ENCODE data around the gene ATG14. TPM values are rescaled to one million over a fixed set of nuclear protein-coding genes. Genes with fewer than 3 reads are reported as not detected.
"Not testable (repeated sequence)": the region's sequence is repeated elsewhere in the genome, so short reads cannot be mapped to it uniquely, and the experiment has no call there.

Gene ATG14
- total RNA-seq, 1 donor from 2014 or later: 11.1 TPM

DNA sequence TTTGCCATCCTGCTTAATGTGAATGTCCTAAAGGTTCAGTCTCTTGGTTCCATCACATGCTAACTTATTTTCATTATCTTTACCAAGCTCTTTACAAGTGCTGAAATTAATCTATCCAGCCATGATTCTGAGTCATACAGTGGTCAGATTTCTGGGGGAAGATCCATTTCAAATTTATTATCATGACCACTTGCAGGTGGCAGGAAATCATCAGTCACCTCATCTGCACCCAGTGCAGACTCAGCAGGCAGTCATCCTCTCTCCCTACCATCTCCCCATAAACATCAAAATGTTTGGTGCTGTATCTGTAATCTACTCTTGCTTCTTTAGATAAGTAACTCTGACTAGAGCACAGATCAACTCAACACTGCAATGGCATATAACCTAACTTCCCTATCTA lies 23.5 kb downstream of the ATG14 start:
- Mint-ChIP-seq H3K4me1 (ENCODE audit: low read depth) (peaks cover 21% of the 10 kb centered on the region), H3K27ac (ENCODE audit: unreplicated experiment) (no peak overlapping the region), H3K9me3 (ENCODE audit: low read depth) (no peaks in the 10 kb centered on the region), H3K27me3 (ENCODE audit: low read depth) (no peaks in the 10 kb centered on the region), H3K36me3 (ENCODE audit: low read depth) (peaks cover 20% of the 10 kb centered on the region), H3K4me3 (ENCODE audit: unreplicated experiment) (no peak overlapping the region)
- TF ChIP-seq, protein P1, sequence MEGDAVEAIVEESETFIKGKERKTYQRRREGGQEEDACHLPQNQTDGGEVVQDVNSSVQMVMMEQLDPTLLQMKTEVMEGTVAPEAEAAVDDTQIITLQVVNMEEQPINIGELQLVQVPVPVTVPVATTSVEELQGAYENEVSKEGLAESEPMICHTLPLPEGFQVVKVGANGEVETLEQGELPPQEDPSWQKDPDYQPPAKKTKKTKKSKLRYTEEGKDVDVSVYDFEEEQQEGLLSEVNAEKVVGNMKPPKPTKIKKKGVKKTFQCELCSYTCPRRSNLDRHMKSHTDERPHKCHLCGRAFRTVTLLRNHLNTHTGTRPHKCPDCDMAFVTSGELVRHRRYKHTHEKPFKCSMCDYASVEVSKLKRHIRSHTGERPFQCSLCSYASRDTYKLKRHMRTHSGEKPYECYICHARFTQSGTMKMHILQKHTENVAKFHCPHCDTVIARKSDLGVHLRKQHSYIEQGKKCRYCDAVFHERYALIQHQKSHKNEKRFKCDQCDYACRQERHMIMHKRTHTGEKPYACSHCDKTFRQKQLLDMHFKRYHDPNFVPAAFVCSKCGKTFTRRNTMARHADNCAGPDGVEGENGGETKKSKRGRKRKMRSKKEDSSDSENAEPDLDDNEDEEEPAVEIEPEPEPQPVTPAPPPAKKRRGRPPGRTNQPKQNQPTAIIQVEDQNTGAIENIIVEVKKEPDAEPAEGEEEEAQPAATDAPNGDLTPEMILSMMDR (IDR thresholded peaks at IDR 0.05): no peak
- DNase-seq (ENCODE audit: low spot score): no peak

DNA sequence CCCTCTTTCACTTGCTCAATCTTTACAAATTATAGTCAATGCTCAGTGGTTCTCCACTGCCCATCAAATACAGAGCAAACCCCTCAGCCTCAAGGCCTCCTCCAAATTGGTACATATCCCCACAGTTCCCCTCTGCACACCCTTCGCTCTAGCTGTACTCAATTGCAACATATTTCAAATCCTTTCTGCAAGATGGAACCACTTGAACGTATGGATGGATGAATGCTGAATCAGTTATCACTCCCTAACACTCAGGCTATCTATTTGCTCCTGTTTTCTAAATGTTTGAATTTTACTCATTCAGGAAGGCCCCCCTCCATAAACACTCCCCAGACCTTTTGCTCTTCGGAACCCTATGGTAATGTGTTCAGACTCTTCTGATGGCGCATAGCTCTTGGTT lies 24.5 kb downstream of the ATG14 start:
- H3K9me3 Mint-ChIP-seq (ENCODE audit: low read depth): no peaks in the 10 kb centered on the region
- TF ChIP-seq, protein P1 (IDR thresholded peaks at IDR 0.05): no peak
- no peaks in the 10 kb centered on the region for H3K27me3 Mint-ChIP-seq (ENCODE audit: low read depth)
- H3K4me3 Mint-ChIP-seq (ENCODE audit: unreplicated experiment): no peak overlapping the region
- peaks cover 28% of the 10 kb centered on the region for H3K4me1 Mint-ChIP-seq (ENCODE audit: low read depth)
- H3K36me3 Mint-ChIP-seq (ENCODE audit: low read depth): peaks cover 20% of the 10 kb centered on the region
- H3K27ac Mint-ChIP-seq (ENCODE audit: unreplicated experiment): no peak overlapping the region
- DNase-seq (ENCODE audit: low spot score): no peak

DNA sequence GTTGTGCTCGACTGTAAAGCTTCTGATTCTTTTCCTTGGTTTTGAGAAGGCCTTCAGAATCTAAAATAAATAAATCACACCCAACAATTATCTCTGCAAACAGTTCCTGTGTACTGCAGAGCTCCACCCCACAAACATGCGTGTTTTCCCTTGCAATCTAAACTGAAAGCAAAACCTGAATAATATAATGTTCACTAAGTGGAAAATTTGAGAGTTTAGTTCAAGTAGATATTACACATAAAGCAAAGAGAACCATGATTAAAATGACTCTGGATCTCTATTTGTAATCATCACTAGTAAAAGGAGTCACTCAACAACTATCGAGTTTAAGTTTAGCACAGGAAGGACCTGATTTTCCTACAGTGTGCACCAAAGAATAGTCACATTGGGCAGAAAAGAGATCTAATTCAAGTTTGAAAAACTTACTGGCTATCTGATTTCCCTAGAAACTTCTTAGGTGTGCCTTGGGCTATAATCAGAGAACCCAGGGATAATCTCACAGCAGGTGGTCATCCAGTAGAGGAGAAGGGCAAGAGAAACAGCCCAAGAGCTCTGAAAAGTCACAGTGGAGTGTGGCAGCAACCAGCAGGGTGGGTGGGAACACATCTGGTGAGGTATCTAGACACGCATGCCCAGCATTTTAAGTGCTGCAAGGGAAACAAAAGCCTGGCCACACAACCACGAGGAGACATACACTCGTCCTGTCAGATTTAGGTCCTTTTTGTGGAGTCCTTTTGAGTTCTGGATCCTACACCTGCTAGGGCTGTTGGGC lies 25.4 kb downstream of the ATG14 start:
- TF ChIP-seq, protein P1 (IDR thresholded peaks at IDR 0.05): no peak
- H3K4me1 Mint-ChIP-seq (ENCODE audit: low read depth): peaks cover 28% of the 10 kb centered on the region
- H3K27ac Mint-ChIP-seq (ENCODE audit: unreplicated experiment): no peak overlapping the region
- H3K36me3 Mint-ChIP-seq (ENCODE audit: low read depth): peaks cover 23% of the 10 kb centered on the region
- DNase-seq (ENCODE audit: low spot score): no peak
- no peaks in the 10 kb centered on the region for H3K27me3 Mint-ChIP-seq (ENCODE audit: low read depth)
- no peak overlapping the region for H3K4me3 Mint-ChIP-seq (ENCODE audit: unreplicated experiment)
- H3K9me3 Mint-ChIP-seq (ENCODE audit: low read depth): no peaks in the 10 kb centered on the region

DNA sequence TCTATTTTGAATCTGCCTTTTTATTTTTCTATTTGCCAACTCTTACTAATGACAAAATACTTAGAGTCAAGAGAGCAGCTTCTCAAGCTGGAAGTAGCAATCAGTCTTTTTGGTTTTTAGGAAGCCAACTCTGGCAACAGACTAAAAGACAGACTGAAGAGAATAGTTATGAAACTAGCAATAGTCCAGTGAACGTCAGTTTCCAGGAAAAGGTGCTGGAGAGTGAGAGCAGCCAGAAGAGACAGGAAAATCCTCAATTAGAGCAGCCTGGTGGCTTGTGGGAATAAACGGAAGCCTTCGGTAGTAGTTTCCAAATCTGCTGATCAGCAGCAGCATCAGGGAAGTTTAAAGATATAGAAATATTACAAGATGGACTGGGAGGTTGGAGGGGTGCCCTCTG lies 27.1 kb downstream of the ATG14 start:
- Mint-ChIP-seq H3K27ac (ENCODE audit: unreplicated experiment) (no peak overlapping the region), H3K9me3 (ENCODE audit: low read depth) (no peaks in the 10 kb centered on the region), H3K4me3 (ENCODE audit: unreplicated experiment) (no peak overlapping the region), H3K27me3 (ENCODE audit: low read depth) (no peaks in the 10 kb centered on the region), H3K36me3 (ENCODE audit: low read depth) (peaks cover 28% of the 10 kb centered on the region), H3K4me1 (ENCODE audit: low read depth) (peaks cover 23% of the 10 kb centered on the region)
- DNase-seq (ENCODE audit: low spot score): no peak
- TF ChIP-seq, protein P1 (IDR thresholded peaks at IDR 0.05): no peak

DNA sequence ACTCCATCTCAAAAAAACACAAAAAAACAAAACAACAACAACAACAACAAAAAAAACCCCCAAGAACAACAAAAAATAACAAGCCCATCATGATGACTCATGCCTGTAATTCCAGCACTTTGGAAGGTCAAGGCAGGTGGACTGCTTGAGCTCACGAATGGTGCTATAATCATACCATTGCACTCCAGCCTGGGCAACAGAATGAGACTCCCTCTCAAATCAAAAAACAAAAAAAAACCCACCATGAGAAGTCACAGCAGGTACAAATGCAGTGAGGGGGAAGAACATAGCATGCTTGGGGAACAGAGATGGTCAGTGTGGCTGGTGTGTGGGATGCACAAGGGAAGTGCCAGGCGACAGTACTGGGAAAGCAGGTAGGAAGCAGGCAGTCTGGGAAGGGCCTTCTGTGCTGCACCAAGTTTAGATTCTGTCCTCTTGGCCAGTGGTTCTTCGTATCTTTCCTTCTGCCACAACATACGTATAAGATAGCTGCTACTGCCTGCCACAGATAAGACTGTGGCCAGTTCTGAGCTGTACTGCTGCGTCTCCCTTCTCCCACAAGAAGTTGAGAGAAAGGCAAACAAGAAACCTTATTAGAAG lies 28.0 kb downstream of the ATG14 start:
- Mint-ChIP-seq H3K4me3 (ENCODE audit: unreplicated experiment) (no peak overlapping the region), H3K27me3 (ENCODE audit: low read depth) (no peaks in the 10 kb centered on the region), H3K9me3 (ENCODE audit: low read depth) (no peaks in the 10 kb centered on the region), H3K4me1 (ENCODE audit: low read depth) (peaks cover 14% of the 10 kb centered on the region), H3K27ac (ENCODE audit: unreplicated experiment) (peak overlapping the region; percentile 80), H3K36me3 (ENCODE audit: low read depth) (peaks cover 26% of the 10 kb centered on the region)
- TF ChIP-seq, protein P1 (IDR thresholded peaks at IDR 0.05): no peak
- DNase-seq (ENCODE audit: low spot score): no peak

DNA sequence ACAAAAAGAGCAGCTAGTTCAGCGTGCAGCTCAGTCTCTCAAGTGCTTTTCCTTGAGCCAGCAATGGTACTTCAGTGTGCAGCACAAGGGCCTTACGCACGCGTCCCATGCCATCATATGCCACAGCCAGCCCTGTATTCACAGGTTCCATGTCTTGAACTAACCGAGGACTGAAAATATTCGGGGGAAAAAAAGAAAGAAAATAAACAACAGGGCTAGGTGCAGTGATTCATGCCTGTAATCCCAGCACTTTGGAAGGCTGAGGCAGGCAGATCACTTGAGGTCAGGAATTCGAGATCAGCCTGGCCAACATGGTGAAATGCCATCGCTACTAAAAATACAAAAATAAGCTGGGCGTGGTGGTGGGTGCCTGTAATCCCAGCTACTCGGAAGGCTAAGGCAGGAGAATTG lies 28.6 kb downstream of the ATG14 start:
- DNase-seq (ENCODE audit: low spot score); H3K9me3 Mint-ChIP-seq (ENCODE audit: low read depth); H3K4me3 Mint-ChIP-seq (ENCODE audit: unreplicated experiment); H3K27me3 Mint-ChIP-seq (ENCODE audit: low read depth): not testable (repeated sequence)
- Mint-ChIP-seq H3K4me1 (ENCODE audit: low read depth) (peaks cover 13% of the 10 kb centered on the region), H3K36me3 (ENCODE audit: low read depth) (peaks cover 25% of the 10 kb centered on the region), H3K27ac (ENCODE audit: unreplicated experiment) (peak overlapping the region; percentile 80)

Data from chondrocyte (in vitro differentiated cells).